HG03025 (cell line): ENCODE results near the gene IQCE.
A peak's percentile ranks its signal among the peaks of the same experiment; 100 is the strongest.
"Not testable (repeated sequence)": the region's sequence is repeated elsewhere in the genome, so short reads cannot be mapped to it uniquely, and the experiment has no call there.

Source experiments
- ATAC-seq: cut with Tn5 transposase; IDR thresholded peaks from one replicate; pipeline ENCODE4 v1.9.1; 2021; ENCODE audit warnings: mild to moderate bottlenecking, moderate library complexity; ENCODE audit not compliant: unreplicated experiment, low FRiP score

Gene IQCE

GRCh38 chr7:2546776-2547586, 11.8 kb upstream of the IQCE start:
- no peak for ATAC-seq

- no peak for ATAC-seq
Observed at GRCh38 chr7:2551418-2551817, 7.4 kb upstream of the IQCE start.

GRCh38 chr7:2553108-2553507, 5.7 kb upstream of the IQCE start:
- no peak for ATAC-seq

- no peak for ATAC-seq
Observed at GRCh38 chr7:2553831-2554581, 4.8 kb upstream of the IQCE start.

GRCh38 chr7:2554661-2555111, 4.1 kb upstream of the IQCE start:
- peak; percentile 8 for ATAC-seq

- ATAC-seq: peak; percentile 63
Observed at GRCh38 chr7:2555121-2556052, 3.4 kb upstream of the IQCE start, which contains the start of gene BRAT1. Gene BRAT1 (minus strand): TSS chr7:2555524. CDS start chr7:2554431, 1,093 bp downstream.

GRCh38 chr7:2559283-2559950, 638 bp downstream of the IQCE start:
- ATAC-seq: peak; percentile 1

- not testable (repeated sequence) for ATAC-seq
Observed at GRCh38 chr7:2563955-2564354, 5.2 kb downstream of the IQCE start.

GRCh38 chr7:2564970-2565540, 6.3 kb downstream of the IQCE start:
- ATAC-seq: no peak

GRCh38 chr7:2566348-2566889, 7.6 kb downstream of the IQCE start:
- ATAC-seq: peak; percentile 25

- ATAC-seq: peak; percentile 93
Observed at GRCh38 chr7:2566890-2567678, 8.3 kb downstream of the IQCE start.

- no peak for ATAC-seq
Observed at GRCh38 chr7:2567679-2568278, 9.0 kb downstream of the IQCE start.

GRCh38 chr7:2568521-2569223, 9.9 kb downstream of the IQCE start:
- no peak for ATAC-seq

- ATAC-seq: no peak
Observed at GRCh38 chr7:2569421-2569820, 10.6 kb downstream of the IQCE start.

- ATAC-seq: no peak
Observed at GRCh38 chr7:2570021-2570420, 11.2 kb downstream of the IQCE start.

GRCh38 chr7:2571409-2571808, 12.6 kb downstream of the IQCE start:
- ATAC-seq: no peak

GRCh38 chr7:2572101-2572842, 13.5 kb downstream of the IQCE start:
- no peak for ATAC-seq
